Mesenchymal stem cell (in vitro differentiated cells and primary cell): ENCODE measurements around the gene ZNF740.

ENCODE experiments used
- DNase-seq: peaks from one replicate; pipeline ENCODE4 v3.0.0-alpha.2; 2013
- H2AFZ ChIP-seq: one replicate; pipeline ENCODE4 v1.6.1; 2013; ENCODE audit warnings: low read depth, mild to moderate bottlenecking, control low read depth, inconsistent platforms, low read length, moderate library complexity
- H2AK5ac ChIP-seq: 2 replicates; pipeline ENCODE4 v1.6.1; 2013; ENCODE audit warnings: low read length, moderate library complexity, mild to moderate bottlenecking, inconsistent platforms; ENCODE audit not compliant: severe bottlenecking
- H2BK120ac ChIP-seq: one replicate; pipeline ENCODE4 v1.6.1; 2013; ENCODE audit warnings: low read depth, mild to moderate bottlenecking, inconsistent platforms, low read length, moderate library complexity
- H2BK12ac ChIP-seq, 2 experiments: one replicate each; pipeline ENCODE4 v1.6.1; 2013; ENCODE audit warnings: inconsistent platforms in 2 of 2, low read length in 2 of 2, mild to moderate bottlenecking in 2 of 2, moderate library complexity in 2 of 2, control low read depth in 1 of 2
- H2BK15ac ChIP-seq: one replicate; pipeline ENCODE4 v1.6.1; 2013; ENCODE audit warnings: mild to moderate bottlenecking, low read depth, inconsistent platforms; ENCODE audit not compliant: poor library complexity, severe bottlenecking
- H2BK5ac ChIP-seq: 2 replicates; pipeline ENCODE4 v1.6.1; 2013; ENCODE audit warnings: low read depth, mild to moderate bottlenecking, low read length, control low read depth, inconsistent platforms; ENCODE audit not compliant: poor library complexity, severe bottlenecking
- H3K14ac ChIP-seq, 2 experiments: one replicate each; pipeline ENCODE4 v1.6.1; 2013; ENCODE audit warnings: inconsistent platforms in 2 of 2, low read length in 2 of 2, control low read depth in 1 of 2, mild to moderate bottlenecking in 1 of 2, moderate library complexity in 1 of 2
- H3K18ac ChIP-seq, 2 experiments: one replicate each; pipeline ENCODE4 v1.6.1; 2013; ENCODE audit warnings: inconsistent platforms in 2 of 2, low read length in 2 of 2, control low read depth in 1 of 2, low read depth in 1 of 2, mild to moderate bottlenecking in 1 of 2
- H3K23ac ChIP-seq, 2 experiments: one replicate each; pipeline ENCODE4 v1.6.1; 2013; ENCODE audit warnings: inconsistent platforms in 2 of 2, low read length in 2 of 2, mild to moderate bottlenecking in 2 of 2, moderate library complexity in 2 of 2, control low read depth in 1 of 2
- H3K27ac ChIP-seq: 2 replicates; pipeline ENCODE4 v1.5.1; 2013; ENCODE audit warnings: mild to moderate bottlenecking, moderate library complexity, low read length, control low read depth, inconsistent platforms; ENCODE audit not compliant: poor library complexity, severe bottlenecking
- H3K27me3 ChIP-seq, 2 experiments: 2 replicates each; pipeline versions ENCODE4 v1.6.1 to v1.7.0; 2013; ENCODE audit warnings: low read length in 2 of 2, mild to moderate bottlenecking in 2 of 2, moderate library complexity in 2 of 2, control low read depth in 1 of 2, inconsistent platforms in 1 of 2; ENCODE audit not compliant: control insufficient read depth in 1 of 2, insufficient read depth in 1 of 2
- H3K36me3 ChIP-seq, 2 experiments: 2 replicates each; pipeline versions ENCODE4 v1.6.1 to v1.7.0; 2013; ENCODE audit warnings: low read length in 2 of 2, control low read depth in 1 of 2, inconsistent platforms in 1 of 2, low read depth in 1 of 2, mild to moderate bottlenecking in 1 of 2; ENCODE audit not compliant: insufficient read depth in 2 of 2, control insufficient read depth in 1 of 2
- H3K4ac ChIP-seq, 2 experiments: one replicate each; pipeline ENCODE4 v1.6.1; 2013; ENCODE audit warnings: inconsistent platforms in 2 of 2, low read length in 2 of 2, mild to moderate bottlenecking in 2 of 2, moderate library complexity in 2 of 2, control low read depth in 1 of 2, low read depth in 1 of 2
- H3K4me1 ChIP-seq: 2 replicates; pipeline ENCODE4 v1.6.1; 2013; ENCODE audit warnings: low read depth, low read length, control low read depth; ENCODE audit not compliant: control insufficient read depth, insufficient read depth
- H3K4me2 ChIP-seq: 2 replicates; pipeline ENCODE4 v1.6.1; 2013; ENCODE audit warnings: low read length, mild to moderate bottlenecking, inconsistent platforms; ENCODE audit not compliant: poor library complexity, severe bottlenecking
- H3K4me3 ChIP-seq, 2 experiments: 2 replicates each; pipeline versions ENCODE4 v1.5.1 to v1.7.0; 2013; ENCODE audit warnings: low read length in 2 of 2, mild to moderate bottlenecking in 2 of 2, control low read depth in 1 of 2, low read depth in 1 of 2; ENCODE audit not compliant: insufficient read depth in 1 of 2
- H3K79me1 ChIP-seq: replicated peaks from 2 replicates; pipeline ENCODE4 v1.6.1; 2013; ENCODE audit warnings: mild to moderate bottlenecking, control low read depth, low read length, inconsistent platforms; ENCODE audit not compliant: poor library complexity, severe bottlenecking
- H3K9ac ChIP-seq: 2 replicates; pipeline ENCODE4 v1.7.0; 2013; ENCODE audit warnings: mild to moderate bottlenecking, low read length, moderate library complexity
- H3K9me3 ChIP-seq: 2 replicates; pipeline ENCODE4 v1.7.0; 2013; ENCODE audit warnings: mild to moderate bottlenecking, low read length; ENCODE audit not compliant: control insufficient read depth
- H4K8ac ChIP-seq: one replicate; pipeline ENCODE4 v1.6.1; 2013; ENCODE audit warnings: inconsistent platforms, mild to moderate bottlenecking, low read length, moderate library complexity
- H4K91ac ChIP-seq: one replicate; pipeline ENCODE4 v1.6.1; 2013; ENCODE audit warnings: mild to moderate bottlenecking, low read length, inconsistent platforms
- WGBS: methylation state at CpG from one replicate; pipeline ENCODE4 v1.1.7; 2013; ENCODE audit warnings: mixed read lengths; 5-methylcytosine and 5-hydroxymethylcytosine counted together

Gene ZNF740

GRCh38 chr12:53198486-53199110 is 18.1 kb downstream of the ZNF740 start:
- peaks cover 0 to 56% of the 10 kb centered on the region in 2 experiments for H3K27me3 ChIP-seq
- WGBS: 93% methylated on average over 5 of the region's 5 CpGs
- H4K8ac ChIP-seq: peak overlapping the region; percentile 20
- no peak overlapping the region for H2BK15ac ChIP-seq
- H3K4ac ChIP-seq: no peak overlapping the region
- H4K91ac ChIP-seq: peak overlapping the region; percentile 70
- no peak overlapping the region for H2BK120ac ChIP-seq
- H2AFZ ChIP-seq: no peak overlapping the region
- peaks cover 0 to 6% of the 10 kb centered on the region in 2 experiments for H3K36me3 ChIP-seq
- peak overlapping the region in 1 of 2 experiments; percentile 46 for H3K18ac ChIP-seq
- H3K4me2 ChIP-seq: no peak overlapping the region
- H3K27ac ChIP-seq: no peak overlapping the region
- H3K4me3 ChIP-seq: no peak overlapping the region
- H3K4me1 ChIP-seq: peaks cover 4% of the 10 kb centered on the region
- DNase-seq: no peak
- no peak overlapping the region for H3K14ac ChIP-seq
- H3K9me3 ChIP-seq: no peaks in the 10 kb centered on the region
- no peak overlapping the region for H3K23ac ChIP-seq
- no peak overlapping the region for H2AK5ac ChIP-seq
- peak overlapping the region; percentile 72 for H3K9ac ChIP-seq
- peak overlapping the region in 1 of 2 experiments; percentile 19 for H2BK12ac ChIP-seq
- H2BK5ac ChIP-seq: no peak overlapping the region
- no peaks in the 10 kb centered on the region for H3K79me1 ChIP-seq

GRCh38 chr12:53199700-53200099 is 19.2 kb downstream of the ZNF740 start:
- WGBS: 92% methylated on average over 3 of the region's 3 CpGs
- Histone ChIP-seq H3K27ac (no peak overlapping the region), H2AK5ac (no peak overlapping the region), H2BK5ac (no peak overlapping the region), H2BK120ac (no peak overlapping the region), H4K8ac (peak overlapping the region; percentile 9), H3K36me3 (peaks cover 0 to 6% of the 10 kb centered on the region in 2 experiments), H3K18ac (no peak overlapping the region), H3K4me2 (no peak overlapping the region), H3K27me3 (peaks cover 0 to 45% of the 10 kb centered on the region in 2 experiments), H3K79me1 (no peaks in the 10 kb centered on the region), H4K91ac (no peak overlapping the region), H3K4ac (no peak overlapping the region), H3K14ac (no peak overlapping the region), H2BK15ac (no peak overlapping the region), H2BK12ac (no peak overlapping the region), H3K4me1 (peaks cover 4% of the 10 kb centered on the region), H3K23ac (no peak overlapping the region), H3K9ac (no peak overlapping the region), H3K9me3 (no peaks in the 10 kb centered on the region), H3K4me3 (no peak overlapping the region), H2AFZ (no peak overlapping the region)
- DNase-seq: no peak

- Histone ChIP-seq H4K8ac (no peak overlapping the region), H3K9me3 (no peaks in the 10 kb centered on the region), H3K4me3 (no peak overlapping the region), H2BK120ac (no peak overlapping the region), H2AK5ac (no peak overlapping the region), H3K18ac (no peak overlapping the region), H2BK15ac (no peak overlapping the region), H2AFZ (no peak overlapping the region), H2BK12ac (no peak overlapping the region), H3K4me2 (no peak overlapping the region), H3K79me1 (no peaks in the 10 kb centered on the region), H2BK5ac (no peak overlapping the region), H3K27ac (no peak overlapping the region), H3K27me3 (peaks cover 0 to 41% of the 10 kb centered on the region in 2 experiments), H3K36me3 (peaks cover 0 to 6% of the 10 kb centered on the region in 2 experiments), H4K91ac (no peak overlapping the region), H3K4me1 (peaks cover 4% of the 10 kb centered on the region), H3K23ac (no peak overlapping the region), H3K9ac (no peak overlapping the region), H3K14ac (no peak overlapping the region), H3K4ac (no peak overlapping the region)
- DNase-seq: no peak
- WGBS: 100% methylated on average over 2 of the region's 2 CpGs
Measured at GRCh38 chr12:53200107-53200457, 19.6 kb downstream of the ZNF740 start.

- peak overlapping the region; percentile 7 for H3K9ac ChIP-seq
- H3K4ac ChIP-seq: no peak overlapping the region
- H2BK120ac ChIP-seq: no peak overlapping the region
- peaks cover 0 to 5% of the 10 kb centered on the region in 2 experiments for H3K36me3 ChIP-seq
- H3K27ac ChIP-seq: peak overlapping the region; percentile 38
- no peak overlapping the region for H2AFZ ChIP-seq
- WGBS: 78% methylated on average over 10 of the region's 10 CpGs
- no peak overlapping the region for H3K4me3 ChIP-seq
- H3K23ac ChIP-seq: no peak overlapping the region
- no peak overlapping the region for H2AK5ac ChIP-seq
- no peak overlapping the region for H2BK12ac ChIP-seq
- H3K18ac ChIP-seq: no peak overlapping the region
- no peak overlapping the region for H3K4me2 ChIP-seq
- H2BK5ac ChIP-seq: no peak overlapping the region
- H3K27me3 ChIP-seq: peaks cover 0 to 36% of the 10 kb centered on the region in 2 experiments
- H2BK15ac ChIP-seq: no peak overlapping the region
- peaks cover 6% of the 10 kb centered on the region for H3K4me1 ChIP-seq
- no peaks in the 10 kb centered on the region for H3K9me3 ChIP-seq
- no peak overlapping the region for H4K8ac ChIP-seq
- H3K79me1 ChIP-seq: no peaks in the 10 kb centered on the region
- H3K14ac ChIP-seq: no peak overlapping the region
- no peak overlapping the region for H4K91ac ChIP-seq
- DNase-seq: no peak
Measured at GRCh38 chr12:53200458-53201176, 20.1 kb downstream of the ZNF740 start.
